ENCODE results near the gene FOXP1.
A peak's percentile ranks its signal among the peaks of the same experiment; 100 is the strongest.

Gene FOXP1

DNA sequence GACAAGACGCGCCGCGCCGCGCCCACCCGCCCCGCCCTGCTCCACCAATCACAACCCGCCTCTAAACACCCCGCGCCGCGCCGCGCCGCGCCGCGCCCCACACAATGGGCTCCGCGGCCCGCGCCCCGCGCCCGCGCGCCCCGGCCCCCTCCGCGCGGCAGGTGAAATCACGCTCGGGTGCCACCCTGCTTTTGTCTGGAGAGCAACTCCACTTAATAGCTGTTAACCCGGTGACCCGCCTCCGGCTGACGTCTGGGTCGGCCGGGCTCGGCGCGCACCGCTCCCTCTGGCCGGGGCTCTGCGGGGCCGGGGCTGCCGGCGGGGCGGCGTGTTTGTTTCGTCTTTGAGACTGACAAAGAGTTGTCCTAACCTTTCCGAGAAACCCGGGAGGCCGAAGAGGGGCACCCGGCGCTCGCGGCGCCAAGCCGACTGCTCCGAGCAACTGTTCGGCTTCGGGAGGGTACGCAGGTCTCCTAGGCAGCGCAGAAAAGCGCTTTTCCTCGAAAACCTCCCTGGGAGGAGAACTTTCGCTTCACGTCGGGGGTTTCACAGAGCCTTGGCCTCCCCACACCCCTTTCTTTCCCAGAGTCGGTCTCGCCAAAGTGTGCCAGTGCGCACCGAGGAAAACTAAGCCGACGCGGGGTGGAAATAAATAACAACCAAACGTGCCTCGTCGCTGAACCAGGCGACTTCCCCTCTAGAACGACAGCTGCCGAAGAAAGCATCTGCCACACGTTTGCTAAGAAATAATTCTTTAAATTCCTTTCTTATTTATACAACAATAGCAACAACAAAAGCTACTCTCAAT is 518.4 kb downstream of the FOXP1 start:
- peak; percentile 6 for DNase-seq

DNA sequence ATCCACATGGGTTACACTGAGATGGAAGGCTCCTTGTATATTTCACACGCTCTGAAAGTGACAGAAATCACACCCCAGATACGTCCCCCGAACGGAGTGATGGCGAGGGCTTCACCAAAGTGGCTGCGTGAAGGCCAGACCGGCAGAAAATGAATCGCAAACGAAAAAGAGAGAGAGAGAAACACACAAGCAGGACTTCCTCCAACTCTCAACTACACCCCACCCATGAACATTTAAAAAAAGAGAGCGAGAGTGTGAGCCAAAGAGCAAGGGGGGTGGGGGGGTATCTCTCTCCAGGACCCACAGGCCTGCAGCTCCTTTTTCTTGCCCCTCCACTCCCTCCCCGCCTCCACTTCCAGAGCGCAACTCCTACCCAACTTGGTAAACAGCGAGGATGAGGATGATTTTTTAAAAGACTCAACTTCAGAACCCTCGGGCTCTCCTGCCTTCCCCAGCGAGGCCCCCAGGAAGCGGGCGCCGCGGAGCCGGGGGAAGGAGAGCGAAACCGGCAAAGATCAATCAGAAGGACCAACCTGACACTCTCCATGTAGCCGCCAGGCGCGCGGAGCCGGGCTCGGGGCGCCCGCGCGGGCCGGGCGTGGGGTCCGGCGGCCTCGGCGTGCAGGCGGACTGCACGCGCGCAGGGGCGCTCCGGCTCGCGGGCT is 519.1 kb downstream of the FOXP1 start:
- DNase-seq, result peak; percentile 14

DNA sequence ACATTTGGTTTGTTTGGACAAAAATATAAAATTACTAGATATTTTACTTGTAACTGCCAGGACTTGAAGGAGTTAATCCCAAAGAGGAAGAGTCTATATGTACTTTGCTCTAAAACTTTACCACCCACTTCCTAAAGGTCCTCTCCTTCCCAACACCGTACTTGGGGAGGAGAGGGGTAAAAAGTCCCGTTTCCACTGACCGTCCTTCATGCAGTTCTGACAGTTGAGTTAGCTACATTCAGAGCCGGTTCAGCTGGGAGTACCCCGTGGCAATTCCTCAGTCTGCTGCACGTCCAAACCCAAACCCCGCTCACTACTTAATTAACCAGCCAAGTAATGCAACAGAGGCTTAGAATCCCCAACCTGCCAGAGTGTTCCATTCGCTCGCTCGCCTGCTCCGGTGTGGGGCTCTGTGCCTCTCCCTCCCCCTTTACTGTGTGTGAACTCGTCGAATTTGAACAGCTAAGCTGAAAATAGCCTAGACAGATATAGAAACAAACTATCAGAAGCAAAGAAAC is 519.7 kb downstream of the FOXP1 start:
- no peak for DNase-seq

DNA sequence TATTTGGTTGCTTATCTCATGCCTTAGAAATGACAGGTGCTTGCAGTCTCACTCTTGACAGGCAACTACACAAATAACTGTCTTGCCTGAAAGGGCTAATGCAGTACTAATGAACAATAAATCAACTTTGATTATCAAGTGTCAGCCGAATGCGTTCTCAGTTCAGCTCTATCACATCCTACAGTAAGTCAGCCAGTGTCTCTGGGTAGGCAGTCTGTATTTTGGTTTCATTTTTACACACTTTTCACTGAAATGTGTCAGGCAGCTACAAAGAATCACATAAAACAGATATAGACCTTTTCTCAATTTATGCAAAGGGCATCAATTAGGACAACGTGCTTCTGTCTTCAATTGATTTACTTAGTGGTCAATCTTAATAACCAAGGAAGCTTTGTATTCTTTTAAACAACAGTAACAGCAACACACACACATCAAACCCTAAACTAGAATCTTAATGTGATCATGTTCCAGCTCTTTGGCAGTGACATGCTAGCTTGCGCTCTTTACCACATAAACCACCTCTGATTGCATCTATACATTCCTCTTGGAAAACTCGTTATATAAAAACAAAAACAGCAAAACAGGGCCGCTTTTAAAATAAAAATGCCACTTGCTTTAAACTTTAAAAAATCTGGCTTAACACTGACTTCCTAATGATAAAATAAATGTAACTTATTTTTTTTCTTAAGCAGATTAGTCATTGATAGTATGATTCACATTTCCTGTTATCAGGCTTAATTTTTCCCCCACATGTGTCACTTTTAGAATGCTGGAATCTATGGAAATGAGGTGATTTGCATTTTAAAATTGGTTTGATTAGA is 520.4 kb downstream of the FOXP1 start:
- no peak for DNase-seq

- no peak for DNase-seq
Measured at GRCh38 chr3:71062037-71062932, 521.2 kb downstream of the FOXP1 start.

DNA sequence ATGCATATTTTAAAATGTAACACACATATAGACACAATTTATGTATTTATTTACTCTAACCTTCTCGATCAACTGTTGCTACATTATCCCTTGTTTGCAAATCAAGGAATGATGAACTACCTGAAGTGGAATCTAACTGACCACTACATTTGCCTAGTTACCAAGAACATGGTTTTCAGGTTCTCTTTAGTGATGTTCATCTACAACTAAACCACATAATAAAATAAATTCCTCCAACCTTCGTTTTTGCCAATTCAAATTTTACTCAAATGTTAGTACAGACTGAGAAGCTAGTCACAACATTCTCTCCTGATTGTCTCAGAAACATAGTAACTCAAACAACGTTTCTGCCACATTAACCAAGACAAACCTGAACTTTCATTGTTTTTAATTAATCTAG is 521.9 kb downstream of the FOXP1 start:
- no peak for DNase-seq

DNA sequence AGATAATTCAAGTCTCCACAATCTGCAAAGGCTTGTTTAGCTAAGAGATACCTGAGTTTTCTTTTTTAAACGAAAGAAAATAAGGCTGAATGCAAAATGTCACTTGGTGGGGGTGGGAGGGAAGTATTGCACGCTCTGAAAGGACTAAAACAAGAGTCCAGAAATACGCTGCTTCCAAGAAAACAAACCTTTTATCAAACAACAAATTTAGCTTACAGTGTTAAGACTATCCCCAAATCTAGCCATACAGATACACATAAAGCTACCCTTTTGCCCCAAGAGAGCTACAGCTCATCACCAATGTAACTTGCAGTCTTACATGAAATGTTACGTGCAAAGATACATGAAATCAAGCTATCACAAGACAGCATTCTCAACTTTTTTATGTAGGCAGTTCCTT is 522.5 kb downstream of the FOXP1 start:
- DNase-seq, result no peak

- no peak for DNase-seq
Measured at GRCh38 chr3:71060536-71060935, 523.0 kb downstream of the FOXP1 start.

DNA sequence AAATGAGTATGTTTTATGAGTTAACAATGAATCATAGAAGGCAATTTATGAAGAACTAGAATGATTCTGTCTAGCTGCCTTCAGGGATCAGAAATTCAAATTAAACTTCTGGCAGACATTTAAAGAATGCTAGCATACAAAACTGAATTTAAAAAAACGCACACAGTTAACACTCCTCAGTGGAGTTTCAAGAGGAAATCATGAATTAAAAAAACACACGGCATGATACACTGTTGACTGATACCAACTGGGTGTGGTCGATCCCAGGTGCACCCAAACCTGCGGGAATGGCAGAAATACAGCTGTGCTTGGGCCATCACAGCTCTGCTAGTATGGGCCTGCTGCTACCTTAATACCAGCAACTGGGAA is 526.0 kb downstream of the FOXP1 start:
- DNase-seq, result peak; percentile 12

GRCh38 chr3:71056327-71056726 is 527.2 kb downstream of the FOXP1 start:
- no peak for DNase-seq

DNA sequence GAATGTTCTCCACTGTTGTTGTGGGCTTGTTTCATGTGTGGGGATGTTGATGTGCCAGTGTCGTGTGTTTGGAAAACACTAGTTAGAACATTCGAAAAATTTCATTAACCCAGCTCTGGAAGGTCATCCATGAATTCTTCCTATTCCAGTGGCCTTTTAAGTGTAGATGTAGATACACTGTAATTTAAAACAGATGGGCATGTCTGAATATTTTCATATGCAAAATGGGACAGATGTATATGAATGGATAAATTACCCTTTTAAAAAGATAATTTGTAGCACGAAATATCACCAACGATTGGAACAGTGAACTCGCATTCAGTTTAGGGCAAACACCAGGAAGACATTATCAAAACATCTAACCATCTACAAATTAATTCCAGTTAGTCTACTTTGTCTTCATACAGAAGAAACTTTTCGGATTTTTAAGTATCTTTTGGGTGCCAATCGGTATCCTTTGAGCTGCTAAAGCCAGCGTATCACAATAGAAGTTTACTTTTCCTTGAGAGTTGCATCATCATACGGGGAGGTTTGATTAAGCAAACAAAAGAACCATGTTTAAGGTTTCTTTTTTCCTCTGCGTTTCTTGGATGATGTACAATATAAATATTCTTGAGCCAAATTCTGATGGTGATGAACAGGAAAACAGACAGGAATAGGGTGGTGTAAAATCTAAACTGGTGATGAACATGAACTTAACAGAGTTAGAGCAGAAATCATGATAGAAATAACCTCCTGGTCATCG is 528.1 kb downstream of the FOXP1 start:
- no peak for DNase-seq

DNA sequence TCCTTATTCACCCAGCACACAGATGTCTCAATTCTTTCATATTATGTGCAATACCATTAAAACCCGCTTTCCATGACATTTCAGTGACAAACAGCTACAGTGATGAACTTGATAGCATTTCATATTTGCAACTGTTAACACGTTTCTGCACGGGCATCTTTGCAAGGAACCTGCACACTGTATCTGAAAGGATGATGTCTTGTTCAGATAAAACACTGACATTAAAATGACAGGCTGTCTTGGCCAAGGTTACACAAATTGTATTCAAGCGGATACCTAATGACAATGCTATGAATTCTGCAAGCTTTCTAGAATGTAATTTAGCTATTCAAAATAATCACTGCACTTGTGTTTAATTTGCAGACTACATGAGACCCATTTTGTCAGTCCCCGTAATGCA is 529.2 kb downstream of the FOXP1 start:
- DNase-seq, result no peak

DNA sequence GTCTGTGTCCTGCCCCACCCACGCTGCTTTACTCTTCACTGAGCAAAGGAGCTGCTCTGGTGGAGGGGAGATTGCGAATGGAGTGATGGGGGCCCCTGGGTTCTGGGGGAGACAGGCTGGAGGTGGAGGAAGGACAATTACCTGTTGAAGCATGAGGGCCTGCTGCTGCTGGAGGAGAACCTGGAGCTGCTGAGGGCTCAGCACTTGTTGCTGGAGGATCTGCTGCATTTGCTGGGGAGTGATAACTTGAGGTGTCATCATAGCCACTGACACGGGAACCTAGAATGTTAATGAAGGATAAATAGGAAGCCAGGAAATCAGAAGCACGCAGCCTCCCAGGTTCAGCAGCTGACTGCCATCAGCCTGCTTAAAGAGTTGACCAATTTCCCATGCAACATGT is 530.0 kb downstream of the FOXP1 start:
- no peak for DNase-seq

DNA sequence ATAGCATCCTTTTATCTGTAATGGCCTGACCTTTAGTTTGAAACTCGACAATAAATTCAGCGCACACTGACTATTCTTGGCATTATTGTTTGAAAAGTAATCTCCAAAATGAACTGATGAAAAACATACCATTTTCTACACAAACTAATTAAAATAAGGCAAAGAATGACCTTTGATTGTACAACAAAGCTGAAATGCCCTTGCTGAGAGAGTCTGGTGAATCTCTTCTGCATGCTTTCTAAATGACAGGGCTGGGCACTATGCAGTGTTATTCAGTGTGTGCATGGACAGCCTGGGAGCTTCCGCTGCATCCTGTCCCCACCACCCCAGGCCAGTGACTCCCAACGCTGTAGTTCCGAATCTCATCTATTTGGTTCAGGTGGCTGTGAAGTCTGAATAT is 530.8 kb downstream of the FOXP1 start:
- DNase-seq, result no peak

DNA sequence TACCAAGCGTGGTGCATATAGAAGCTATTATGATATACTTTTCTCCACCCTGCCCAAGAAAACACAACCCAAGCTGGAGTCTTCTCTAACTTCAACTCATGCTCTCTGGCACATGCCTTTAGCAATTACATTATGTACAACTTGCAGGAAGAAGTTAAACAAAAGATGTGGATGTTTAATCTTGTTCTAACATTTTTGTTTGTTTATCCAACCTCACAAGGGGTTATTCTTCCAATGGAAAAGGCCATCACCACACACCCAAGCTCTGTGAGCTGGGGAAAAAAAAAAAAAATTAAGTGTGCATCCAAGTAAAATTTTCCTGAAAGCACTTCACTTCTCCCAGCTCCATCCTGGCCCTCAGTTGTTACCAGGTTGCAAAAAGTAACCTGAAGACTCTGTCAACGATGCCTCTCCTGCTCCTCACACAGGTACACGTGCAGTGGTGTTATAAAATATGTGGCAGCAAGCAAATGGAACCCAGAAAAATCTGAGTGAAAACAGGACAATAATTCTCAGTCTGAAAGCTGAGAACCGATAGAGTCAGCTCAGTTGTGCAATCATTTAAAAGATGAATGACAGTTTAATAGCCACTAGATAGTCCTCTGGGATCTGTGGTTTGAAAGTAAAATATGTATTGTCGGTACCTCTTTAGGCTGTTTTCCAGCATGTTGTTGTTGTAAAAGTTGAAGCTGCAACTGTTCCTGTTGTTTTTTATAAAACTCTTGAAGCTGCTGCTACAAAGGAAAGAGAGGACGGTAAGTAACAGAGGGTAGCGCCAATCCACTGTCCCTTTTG is 531.4 kb downstream of the FOXP1 start:
- DNase-seq, result no peak

GRCh38 chr3:71051259-71051595 is 532.3 kb downstream of the FOXP1 start:
- no peak for DNase-seq

- DNase-seq, result no peak
Measured at GRCh38 chr3:71050538-71051258, 532.8 kb downstream of the FOXP1 start.

GRCh38 chr3:71050166-71050537 is 533.4 kb downstream of the FOXP1 start:
- DNase-seq, result no peak

DNA sequence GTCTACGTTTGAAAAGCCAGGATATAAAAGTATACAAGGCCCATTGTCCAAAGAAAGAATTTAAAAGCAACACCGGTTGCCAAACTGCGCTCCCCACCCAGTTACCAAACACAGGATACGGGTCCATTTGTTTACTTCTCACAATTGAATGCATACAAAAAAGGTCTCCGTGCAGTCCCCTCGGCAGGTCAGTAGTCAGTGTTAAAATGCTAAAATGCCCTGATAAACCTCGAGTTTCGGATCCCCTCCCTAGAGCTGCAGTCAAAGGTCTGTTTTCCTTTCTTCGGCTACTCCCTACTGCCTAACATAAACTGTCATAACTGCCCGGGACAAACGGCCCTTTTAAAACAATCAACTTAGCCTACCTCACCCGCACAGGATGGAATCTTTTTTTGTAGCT is 534.6 kb downstream of the FOXP1 start:
- DNase-seq, result no peak
